Stimulated activated memory B cell treated with anti-CD40 and anti-IgM and Interleukin-4, amounts not matched to agents 10 μg/mL and 1 μg/mL and 100 μg/mL, for 72 hours (primary cell): ENCODE results near the gene HDLBP.

ENCODE experiments used
- ATAC-seq: fragments of 150-1000 bp; cut with Tn5 transposase; 2 replicates; pipeline ENCODE4 v1.10.0; 2021
- H3K27ac Mint-ChIP-seq: one replicate; pipeline ENCODE4 v1.8.0; 2022; ENCODE audit warnings: mild to moderate bottlenecking, mixed read lengths
- H3K27me3 Mint-ChIP-seq: one replicate; pipeline ENCODE4 v1.8.0; 2022; ENCODE audit warnings: mixed read lengths
- H3K36me3 Mint-ChIP-seq: one replicate; pipeline ENCODE4 v1.8.0; 2022; ENCODE audit warnings: mixed read lengths
- H3K4me1 Mint-ChIP-seq: one replicate; pipeline ENCODE4 v1.8.0; 2022; ENCODE audit warnings: mixed read lengths
- H3K4me3 Mint-ChIP-seq: one replicate; pipeline ENCODE4 v1.8.0; 2022; ENCODE audit warnings: mild to moderate bottlenecking, moderate library complexity, mixed read lengths
- H3K9me3 Mint-ChIP-seq: one replicate; pipeline ENCODE4 v1.8.0; 2022; ENCODE audit warnings: mixed read lengths

The HDLBP gene

GRCh38 chr2:241239552-241240202 is 75.8 kb downstream of the HDLBP start:
- no peak overlapping the region for H3K27ac Mint-ChIP-seq

GRCh38 chr2:241238693-241239198 is 76.7 kb downstream of the HDLBP start:
- Mint-ChIP-seq H3K27me3 (no peaks in the 10 kb centered on the region), H3K36me3 (peaks cover 99% of the 10 kb centered on the region), H3K27ac (no peak overlapping the region), H3K4me1 (no peaks in the 10 kb centered on the region), H3K9me3 (no peaks in the 10 kb centered on the region), H3K4me3 (no peak overlapping the region)
- no peak for ATAC-seq

More at GRCh38 chr2:241239552-241240202, 75.8 kb downstream of the HDLBP start:
- Mint-ChIP-seq H3K27me3 (no peaks in the 10 kb centered on the region), H3K9me3 (no peaks in the 10 kb centered on the region), H3K36me3 (peaks cover 99% of the 10 kb centered on the region), H3K4me1 (peaks cover 6% of the 10 kb centered on the region), H3K4me3 (no peak overlapping the region)
- ATAC-seq = no peak

- H3K4me3 Mint-ChIP-seq = no peak overlapping the region
- no peaks in the 10 kb centered on the region for H3K9me3 Mint-ChIP-seq
- no peaks in the 10 kb centered on the region for H3K27me3 Mint-ChIP-seq
- no peaks in the 10 kb centered on the region for H3K4me1 Mint-ChIP-seq
- H3K36me3 Mint-ChIP-seq = peaks cover 100% of the 10 kb centered on the region
- H3K27ac Mint-ChIP-seq = no peak overlapping the region
- no peak for ATAC-seq
Observed at GRCh38 chr2:241237949-241238371, 77.5 kb downstream of the HDLBP start.

GRCh38 chr2:241237047-241237446 is 78.4 kb downstream of the HDLBP start:
- ATAC-seq = no peak
- H3K27ac Mint-ChIP-seq = no peak overlapping the region
- no peaks in the 10 kb centered on the region for H3K4me1 Mint-ChIP-seq
- H3K36me3 Mint-ChIP-seq = peaks cover 100% of the 10 kb centered on the region
- H3K27me3 Mint-ChIP-seq = no peaks in the 10 kb centered on the region
- no peak overlapping the region for H3K4me3 Mint-ChIP-seq
- no peaks in the 10 kb centered on the region for H3K9me3 Mint-ChIP-seq

- Mint-ChIP-seq H3K4me3 (no peak overlapping the region), H3K27me3 (no peaks in the 10 kb centered on the region), H3K27ac (no peak overlapping the region), H3K4me1 (no peaks in the 10 kb centered on the region), H3K36me3 (peaks cover 100% of the 10 kb centered on the region), H3K9me3 (no peaks in the 10 kb centered on the region)
- ATAC-seq = no peak
Observed at GRCh38 chr2:241235859-241236593, 79.4 kb downstream of the HDLBP start.

- Mint-ChIP-seq H3K9me3 (no peaks in the 10 kb centered on the region), H3K4me3 (no peak overlapping the region), H3K27ac (no peak overlapping the region), H3K27me3 (no peaks in the 10 kb centered on the region), H3K4me1 (no peaks in the 10 kb centered on the region), H3K36me3 (peaks cover 100% of the 10 kb centered on the region)
- no peak for ATAC-seq
Observed at GRCh38 chr2:241234962-241235740, 80.3 kb downstream of the HDLBP start.

- no peak overlapping the region for H3K27ac Mint-ChIP-seq
- H3K9me3 Mint-ChIP-seq = no peaks in the 10 kb centered on the region
- H3K4me1 Mint-ChIP-seq = no peaks in the 10 kb centered on the region
- ATAC-seq = no peak
- no peaks in the 10 kb centered on the region for H3K27me3 Mint-ChIP-seq
- H3K4me3 Mint-ChIP-seq = no peak overlapping the region
- H3K36me3 Mint-ChIP-seq = peaks cover 99% of the 10 kb centered on the region
Observed at GRCh38 chr2:241234066-241234790, 81.2 kb downstream of the HDLBP start.

GRCh38 chr2:241232736-241233575 is 82.5 kb downstream of the HDLBP start:
- Mint-ChIP-seq H3K9me3 (no peaks in the 10 kb centered on the region), H3K27me3 (no peaks in the 10 kb centered on the region), H3K4me3 (no peak overlapping the region), H3K36me3 (peaks cover 96% of the 10 kb centered on the region), H3K27ac (no peak overlapping the region), H3K4me1 (no peaks in the 10 kb centered on the region)
- ATAC-seq = no peak

GRCh38 chr2:241230435-241230834 is 85.0 kb downstream of the HDLBP start:
- Mint-ChIP-seq H3K4me1 (no peaks in the 10 kb centered on the region), H3K4me3 (no peak overlapping the region), H3K27me3 (no peaks in the 10 kb centered on the region), H3K27ac (no peak overlapping the region), H3K9me3 (no peaks in the 10 kb centered on the region), H3K36me3 (peaks cover 93% of the 10 kb centered on the region)
- ATAC-seq = no peak

GRCh38 chr2:241229563-241230401 is 85.7 kb downstream of the HDLBP start:
- Mint-ChIP-seq H3K27ac (no peak overlapping the region), H3K27me3 (no peaks in the 10 kb centered on the region), H3K36me3 (peaks cover 86% of the 10 kb centered on the region), H3K4me3 (no peak overlapping the region), H3K4me1 (peaks cover 2% of the 10 kb centered on the region), H3K9me3 (no peaks in the 10 kb centered on the region)
- ATAC-seq = no peak

GRCh38 chr2:241228860-241229516 is 86.5 kb downstream of the HDLBP start:
- H3K27me3 Mint-ChIP-seq = no peaks in the 10 kb centered on the region
- no peak overlapping the region for H3K27ac Mint-ChIP-seq
- H3K9me3 Mint-ChIP-seq = no peaks in the 10 kb centered on the region
- ATAC-seq = no peak
- H3K4me3 Mint-ChIP-seq = no peak overlapping the region
- peaks cover 10% of the 10 kb centered on the region for H3K4me1 Mint-ChIP-seq
- H3K36me3 Mint-ChIP-seq = peaks cover 78% of the 10 kb centered on the region

GRCh38 chr2:241228081-241228859 is 87.2 kb downstream of the HDLBP start:
- Mint-ChIP-seq H3K4me1 (peaks cover 13% of the 10 kb centered on the region), H3K27ac (no peak overlapping the region), H3K4me3 (no peak overlapping the region), H3K36me3 (peaks cover 71% of the 10 kb centered on the region), H3K9me3 (no peaks in the 10 kb centered on the region), H3K27me3 (no peaks in the 10 kb centered on the region)
- ATAC-seq = no peak
